CD4-positive, alpha-beta memory T cell (primary cell): ENCODE measurements around the gene ADGRB3. TPM values are rescaled to one million over a fixed set of nuclear protein-coding genes. Genes with fewer than 3 reads are reported as not detected.
"Not testable (repeated sequence)": the region's sequence is repeated elsewhere in the genome, so short reads cannot be mapped to it uniquely, and the experiment has no call there.

Experiments
- CTCF ChIA-PET: fragments of 350-600 bp; sonication (Branson Sonifier 250); formaldehyde crosslinking; loops from one replicate; lab custom pipeline; 2021; ENCODE audit warnings: inconsistent platforms; ENCODE audit not compliant: partially characterized antibody; lab: Charles Lee
- POLR2A ChIA-PET: fragments of 350-600 bp; sonication (Branson Sonifier 250); formaldehyde crosslinking; loops from one replicate; lab custom pipeline; 2021; ENCODE audit not compliant: partially characterized antibody; lab: Charles Lee
- DNase-seq, 5 donors: peaks; one replicate each; pipeline versions ENCODE4 v3.0.0 to v3.0.0-alpha.2; 2020 to 2022; ENCODE audit warnings: mixed read lengths in 1 of 5
- H3K27ac ChIP-seq: one replicate; pipeline ENCODE4 v1.7.0; 2013; ENCODE audit warnings: low read depth, low read length
- H3K27me3 ChIP-seq: 2 replicates; pipeline ENCODE4 v1.7.0; 2013; ENCODE audit warnings: mild to moderate bottlenecking, low read length, moderate library complexity; ENCODE audit not compliant: insufficient read depth
- H3K36me3 ChIP-seq: 2 replicates; pipeline ENCODE4 v1.7.0; 2013; ENCODE audit warnings: mild to moderate bottlenecking, low read length, moderate library complexity; ENCODE audit not compliant: insufficient read depth
- H3K4me1 ChIP-seq: 2 replicates; pipeline ENCODE4 v1.7.0; 2013; ENCODE audit warnings: mild to moderate bottlenecking, low read length, moderate library complexity; ENCODE audit not compliant: insufficient read depth
- H3K4me3 ChIP-seq, 2 donors: one replicate each; pipeline ENCODE4 v1.7.0; 2013; ENCODE audit warnings: low read length in 2 of 2, mild to moderate bottlenecking in 1 of 2
- H3K9me3 ChIP-seq, 2 donors: one replicate each; pipeline ENCODE4 v1.7.0; 2013; ENCODE audit warnings: low read length in 2 of 2, control low read depth in 1 of 2; ENCODE audit not compliant: control insufficient read depth in 1 of 2
- H3K27ac Mint-ChIP-seq, 7 donors: one replicate each; pipeline ENCODE4 v1.8.0; 2020 to 2021; ENCODE audit warnings: mixed read lengths in 7 of 7, mild to moderate bottlenecking in 6 of 7, inconsistent platforms in 3 of 7, moderate library complexity in 3 of 7
- H3K27me3 Mint-ChIP-seq, 2 donors: one replicate each; pipeline ENCODE4 v1.8.0; 2020 to 2021; ENCODE audit warnings: mixed read lengths in 2 of 2
- H3K36me3 Mint-ChIP-seq, 2 donors: one replicate each; pipeline ENCODE4 v1.8.0; 2020 to 2021; ENCODE audit warnings: mixed read lengths in 2 of 2, inconsistent platforms in 1 of 2, mild to moderate bottlenecking in 1 of 2
- H3K4me1 Mint-ChIP-seq, 4 donors: one replicate each; pipeline ENCODE4 v1.8.0; 2020 to 2021; ENCODE audit warnings: mixed read lengths in 4 of 4, mild to moderate bottlenecking in 1 of 4
- H3K4me3 Mint-ChIP-seq, 8 donors: one replicate each; pipeline ENCODE4 v1.8.0; 2020 to 2021; ENCODE audit warnings: mixed read lengths in 8 of 8, mild to moderate bottlenecking in 7 of 8, moderate library complexity in 6 of 8, inconsistent platforms in 3 of 8
- H3K9me3 Mint-ChIP-seq, 8 donors: one replicate each; pipeline ENCODE4 v1.8.0; 2020 to 2021; ENCODE audit warnings: mixed read lengths in 8 of 8, mild to moderate bottlenecking in 5 of 8, inconsistent platforms in 3 of 8, moderate library complexity in 1 of 8
- intact Hi-C: fragments of 100-400 bp; cut with micrococcal nuclease; formaldehyde crosslinking; loops from one replicate; pipeline ENCODE4 v1.15.1; 2023
- polyA plus RNA-seq, 2 donors: library from polyadenylated mRNA; unstranded; fragments of 300-500 nt; fragmentation: Illumina TruSeq; gene quantifications; one replicate each; pipeline ENCODE4 v1.2.3, GENCODE V29; 2021
- total RNA-seq, 2 experiments: library from RNA; stranded (reverse); gene quantifications; one replicate each; pipeline ENCODE4 v1.2.3, GENCODE V29; 2021

The ADGRB3 gene
- total and polyA plus RNA-seq, 4 experiments from 2014 or later: not detected

DNA sequence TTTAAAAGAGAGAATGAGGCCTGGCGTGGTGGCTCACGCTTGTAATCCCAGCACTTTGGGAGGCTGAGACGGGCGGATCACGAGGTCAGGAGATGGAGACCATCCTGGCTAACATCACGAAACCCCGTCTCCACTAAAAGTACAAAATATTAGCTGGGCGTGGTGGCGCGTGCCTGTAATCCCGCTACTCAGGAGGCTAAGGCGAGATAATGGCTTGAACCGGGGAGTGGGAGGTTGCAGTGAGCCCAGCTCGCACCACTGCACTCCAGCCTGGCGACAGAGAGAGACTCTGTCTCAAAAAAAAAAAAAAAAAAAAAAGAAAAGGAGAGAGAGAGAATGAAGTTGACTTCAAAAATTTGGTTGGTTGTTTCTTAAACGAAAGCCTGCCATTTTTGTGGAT, 41.0 kb downstream of the ADGRB3 start:
- H3K9me3 Mint-ChIP-seq, H3K27ac ChIP-seq, H3K4me3 Mint-ChIP-seq, H3K27me3 ChIP-seq, H3K4me1 Mint-ChIP-seq, H3K27ac Mint-ChIP-seq, DNase-seq, H3K36me3 ChIP-seq, H3K4me1 ChIP-seq, H3K36me3 Mint-ChIP-seq, H3K27me3 Mint-ChIP-seq, H3K9me3 ChIP-seq, CTCF ChIA-PET, H3K4me3 ChIP-seq, intact Hi-C loops: not testable (repeated sequence)
- POLR2A ChIA-PET: interaction anchor here (0.6 kb wide), 1 partner anchor 692 kb away, joined by 3 read pairs; no protein-coding TSS in a partner anchor

DNA sequence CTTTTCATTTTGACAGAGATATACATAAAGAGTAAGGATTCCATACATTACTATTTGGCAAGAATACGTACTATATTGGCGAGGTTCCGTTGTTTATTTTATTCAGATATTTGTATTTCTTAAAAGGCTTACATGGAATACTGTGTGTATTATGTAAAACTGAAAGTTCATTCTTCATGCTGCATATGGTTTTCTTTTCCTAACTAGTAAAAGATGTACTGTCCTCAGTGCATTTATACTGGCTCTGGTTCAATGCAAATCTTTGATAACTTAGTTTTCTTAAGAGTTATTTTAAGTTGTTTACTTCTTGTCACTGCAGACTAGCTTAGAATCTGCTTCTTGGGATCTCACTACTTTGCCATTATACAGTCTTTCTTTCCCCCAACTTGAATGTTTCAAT, 42.0 kb downstream of the ADGRB3 start:
- intact Hi-C loops: no loop called here
- H3K4me3 Mint-ChIP-seq: no peak overlapping the region

DNA sequence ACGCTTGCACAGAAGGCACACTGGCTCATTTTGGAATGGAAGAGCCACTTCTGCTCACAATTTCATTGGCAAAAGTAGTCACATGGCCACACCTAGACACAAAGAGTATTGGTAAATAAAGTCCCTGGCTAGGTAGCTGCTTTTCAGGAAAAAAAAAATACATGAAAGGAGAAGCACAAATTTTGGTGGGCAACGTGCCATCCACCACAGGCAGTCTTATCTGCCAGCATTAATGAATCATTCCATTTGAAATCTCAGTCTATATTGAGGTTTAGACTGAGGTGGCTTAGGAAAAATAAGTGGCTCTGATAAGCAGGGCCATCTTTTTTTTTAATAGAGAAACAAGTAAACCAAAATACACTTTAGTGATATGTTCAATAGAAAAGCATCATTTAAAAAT, 44.3 kb downstream of the ADGRB3 start:
- Mint-ChIP-seq H3K4me1 (no peaks in the 10 kb centered on the region), H3K36me3 (no peaks in the 10 kb centered on the region), H3K27ac (no peak overlapping the region), H3K4me3 (no peak overlapping the region), H3K9me3 (peaks cover 0 to 4% (median under 1%) of the 10 kb centered on the region in 8 donors), H3K27me3 (no peaks in the 10 kb centered on the region)
- H3K9me3 ChIP-seq: no peaks in the 10 kb centered on the region
- H3K27ac ChIP-seq: no peak overlapping the region
- ChIA-PET POLR2A (no interaction called here), CTCF (no interaction called here)
- intact Hi-C loops: no loop called here
- no peaks in the 10 kb centered on the region for H3K4me1 ChIP-seq
- no peak overlapping the region for H3K4me3 ChIP-seq
- H3K36me3 ChIP-seq: no peaks in the 10 kb centered on the region
- no peak for DNase-seq
- no peaks in the 10 kb centered on the region for H3K27me3 ChIP-seq

More for the DNA sequence above, 42.0 kb downstream of the ADGRB3 start:
- Mint-ChIP-seq H3K9me3 (peaks cover 0 to 4% (median 0%) of the 10 kb centered on the region in 8 donors), H3K36me3 (no peaks in the 10 kb centered on the region), H3K27me3 (no peaks in the 10 kb centered on the region), H3K4me1 (no peaks in the 10 kb centered on the region), H3K27ac (no peak overlapping the region)
- H3K4me3 ChIP-seq: no peak overlapping the region
- no peak overlapping the region for H3K27ac ChIP-seq
- H3K4me1 ChIP-seq: no peaks in the 10 kb centered on the region
- no peak for DNase-seq
- POLR2A ChIA-PET: no interaction called here
- no peaks in the 10 kb centered on the region for H3K36me3 ChIP-seq
- CTCF ChIA-PET: no interaction called here
- no peaks in the 10 kb centered on the region for H3K27me3 ChIP-seq
- no peaks in the 10 kb centered on the region for H3K9me3 ChIP-seq

- Histone ChIP-seq H3K4me3 (no peak overlapping the region), H3K36me3 (no peaks in the 10 kb centered on the region), H3K27me3 (no peaks in the 10 kb centered on the region), H3K9me3 (no peaks in the 10 kb centered on the region), H3K27ac (no peak overlapping the region), H3K4me1 (no peaks in the 10 kb centered on the region)
- intact Hi-C loops: no loop called here
- no peaks in the 10 kb centered on the region for H3K36me3 Mint-ChIP-seq
- no peak overlapping the region for H3K27ac Mint-ChIP-seq
- H3K27me3 Mint-ChIP-seq: no peaks in the 10 kb centered on the region
- H3K4me1 Mint-ChIP-seq: no peaks in the 10 kb centered on the region
- peaks cover 0 to 4% (median 0%) of the 10 kb centered on the region in 8 donors for H3K9me3 Mint-ChIP-seq
- no peak overlapping the region for H3K4me3 Mint-ChIP-seq
- no peak for DNase-seq
- ChIA-PET CTCF (no interaction called here), POLR2A (no interaction called here)
These were observed 45.2 kb downstream of the ADGRB3 start for GRCh38 chr6:68680264-68680663.

DNA sequence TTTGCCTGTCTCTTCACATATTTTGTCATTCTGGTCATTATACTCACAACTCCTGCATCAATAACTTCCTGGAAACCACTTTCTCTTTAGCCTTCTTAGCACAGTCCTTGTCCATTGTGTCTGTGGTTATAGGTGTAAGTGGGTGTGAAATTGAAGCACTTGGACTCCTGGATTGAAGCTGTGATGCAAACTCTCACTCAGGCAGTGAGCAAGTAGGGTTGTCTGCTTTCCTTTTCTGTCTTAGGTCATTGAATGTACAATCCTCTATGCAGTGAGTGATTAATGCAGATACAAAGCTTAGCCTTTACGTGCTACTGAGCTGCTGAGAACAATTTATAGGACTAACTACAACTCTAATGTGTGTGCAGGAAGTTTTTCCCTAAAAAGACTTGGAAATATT, 54.8 kb downstream of the ADGRB3 start:
- Histone ChIP-seq H3K4me3 (no peak overlapping the region), H3K4me1 (no peaks in the 10 kb centered on the region), H3K36me3 (no peaks in the 10 kb centered on the region), H3K27ac (no peak overlapping the region), H3K9me3 (no peaks in the 10 kb centered on the region), H3K27me3 (no peaks in the 10 kb centered on the region)
- Mint-ChIP-seq H3K27ac (no peak overlapping the region), H3K4me1 (no peaks in the 10 kb centered on the region), H3K36me3 (no peaks in the 10 kb centered on the region), H3K9me3 (peaks cover 0 to 3% (median 0%) of the 10 kb centered on the region in 8 donors), H3K4me3 (no peak overlapping the region), H3K27me3 (no peaks in the 10 kb centered on the region)
- no peak for DNase-seq
- ChIA-PET CTCF (no interaction called here), POLR2A (no interaction called here)
- intact Hi-C loops: no loop called here

- H3K27ac ChIP-seq: no peak overlapping the region
- H3K4me3 ChIP-seq: no peak overlapping the region
- no peak overlapping the region for H3K4me3 Mint-ChIP-seq
- H3K9me3 Mint-ChIP-seq: peaks cover 0 to 3% (median 0%) of the 10 kb centered on the region in 8 donors
- no peaks in the 10 kb centered on the region for H3K9me3 ChIP-seq
- intact Hi-C loops: no loop called here
- H3K4me1 ChIP-seq: no peaks in the 10 kb centered on the region
- no peak for DNase-seq
- no peaks in the 10 kb centered on the region for H3K27me3 Mint-ChIP-seq
- ChIA-PET POLR2A (no interaction called here), CTCF (no interaction called here)
- no peaks in the 10 kb centered on the region for H3K27me3 ChIP-seq
- no peaks in the 10 kb centered on the region for H3K36me3 ChIP-seq
- H3K4me1 Mint-ChIP-seq: no peaks in the 10 kb centered on the region
- H3K36me3 Mint-ChIP-seq: no peaks in the 10 kb centered on the region
- H3K27ac Mint-ChIP-seq: no peak overlapping the region
These were observed 56.0 kb downstream of the ADGRB3 start for GRCh38 chr6:68691120-68691519.

DNA sequence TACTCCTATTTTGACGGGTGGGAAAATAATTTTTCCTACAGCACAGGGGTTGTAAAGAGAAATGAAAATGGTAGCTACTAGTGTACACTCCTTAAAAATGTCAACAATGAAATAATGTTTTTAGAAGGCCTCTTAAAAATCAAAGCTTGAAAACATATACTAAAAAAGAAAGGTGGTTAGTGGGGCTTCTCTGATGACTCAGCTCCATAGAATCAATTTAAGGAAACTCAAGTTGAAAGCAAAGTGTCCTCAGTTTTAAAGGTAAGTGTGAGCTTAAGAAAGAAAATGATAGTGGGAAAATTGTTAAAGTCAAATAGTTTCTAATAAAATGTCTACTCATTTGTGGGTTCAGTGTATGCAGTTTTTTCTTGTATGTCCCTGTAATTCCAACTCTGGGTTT, 58.2 kb downstream of the ADGRB3 start:
- intact Hi-C loops: no loop called here
- H3K9me3 Mint-ChIP-seq: peaks cover 0 to 3% (median 0%) of the 10 kb centered on the region in 8 donors
- no peaks in the 10 kb centered on the region for H3K36me3 ChIP-seq
- H3K36me3 Mint-ChIP-seq: no peaks in the 10 kb centered on the region
- no peaks in the 10 kb centered on the region for H3K4me1 Mint-ChIP-seq
- ChIA-PET CTCF (no interaction called here), POLR2A (no interaction called here)
- H3K27me3 ChIP-seq: no peaks in the 10 kb centered on the region
- no peaks in the 10 kb centered on the region for H3K27me3 Mint-ChIP-seq
- H3K27ac ChIP-seq: no peak overlapping the region
- DNase-seq: no peak
- H3K9me3 ChIP-seq: no peaks in the 10 kb centered on the region
- no peaks in the 10 kb centered on the region for H3K4me1 ChIP-seq
- H3K4me3 Mint-ChIP-seq: no peak overlapping the region
- H3K4me3 ChIP-seq: no peak overlapping the region
- no peak overlapping the region for H3K27ac Mint-ChIP-seq

DNA sequence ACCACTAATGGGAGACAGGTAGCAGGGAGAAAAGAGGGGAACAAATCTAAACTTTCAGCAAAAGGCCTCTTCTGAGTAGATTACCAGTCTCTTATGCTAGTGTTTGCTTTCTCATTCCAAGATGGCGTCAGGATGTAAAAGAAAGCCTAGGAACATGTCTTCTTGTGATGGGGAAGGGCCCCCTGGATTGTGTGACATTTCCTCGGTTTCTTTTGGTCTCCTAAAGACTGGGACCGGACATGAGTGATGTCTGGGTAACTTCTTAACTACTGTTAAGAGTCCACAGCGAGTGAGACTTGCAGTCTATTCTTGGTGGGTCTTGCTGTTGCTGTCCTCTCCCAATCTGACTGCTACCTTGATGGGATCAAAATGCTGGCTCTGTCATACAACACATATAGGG, 60.3 kb downstream of the ADGRB3 start:
- H3K27ac ChIP-seq: no peak overlapping the region
- H3K27me3 Mint-ChIP-seq: no peaks in the 10 kb centered on the region
- no peaks in the 10 kb centered on the region for H3K36me3 ChIP-seq
- no peaks in the 10 kb centered on the region for H3K36me3 Mint-ChIP-seq
- no peak overlapping the region for H3K4me3 Mint-ChIP-seq
- no peak for DNase-seq
- POLR2A ChIA-PET: no interaction called here
- H3K4me3 ChIP-seq: no peak overlapping the region
- intact Hi-C loops: no loop called here
- peaks cover 0 to 3% (median 0%) of the 10 kb centered on the region in 8 donors for H3K9me3 Mint-ChIP-seq
- H3K4me1 Mint-ChIP-seq: no peaks in the 10 kb centered on the region
- CTCF ChIA-PET: no interaction called here
- no peaks in the 10 kb centered on the region for H3K9me3 ChIP-seq
- no peaks in the 10 kb centered on the region for H3K4me1 ChIP-seq
- H3K27ac Mint-ChIP-seq: no peak overlapping the region
- H3K27me3 ChIP-seq: no peaks in the 10 kb centered on the region
